ENCODE measurements around the gene GTF2A1L.
"Not testable (repeated sequence)": the region's sequence is repeated elsewhere in the genome, so short reads cannot be mapped to it uniquely, and the experiment has no call there.

The GTF2A1L gene

DNA sequence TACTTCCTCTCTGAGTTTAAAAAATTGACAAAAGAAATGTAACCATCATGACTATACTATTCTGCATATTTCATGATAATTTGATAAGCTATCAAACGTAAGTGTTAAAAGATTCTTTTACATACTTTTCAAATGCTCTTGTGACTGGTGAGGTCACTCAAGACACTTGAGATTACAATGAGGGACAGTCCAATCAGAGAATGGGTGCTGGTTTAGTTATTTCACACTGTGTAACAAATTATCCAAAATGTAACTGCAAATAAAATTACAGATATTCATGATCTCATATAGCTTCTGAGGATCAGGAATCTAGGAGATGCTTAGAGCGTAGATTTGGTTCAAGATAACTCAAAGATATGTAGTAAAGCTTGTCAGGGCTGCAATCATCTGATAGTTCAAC lies 4.4 kb upstream of the GTF2A1L start:
- DNase-seq = no peak

DNA sequence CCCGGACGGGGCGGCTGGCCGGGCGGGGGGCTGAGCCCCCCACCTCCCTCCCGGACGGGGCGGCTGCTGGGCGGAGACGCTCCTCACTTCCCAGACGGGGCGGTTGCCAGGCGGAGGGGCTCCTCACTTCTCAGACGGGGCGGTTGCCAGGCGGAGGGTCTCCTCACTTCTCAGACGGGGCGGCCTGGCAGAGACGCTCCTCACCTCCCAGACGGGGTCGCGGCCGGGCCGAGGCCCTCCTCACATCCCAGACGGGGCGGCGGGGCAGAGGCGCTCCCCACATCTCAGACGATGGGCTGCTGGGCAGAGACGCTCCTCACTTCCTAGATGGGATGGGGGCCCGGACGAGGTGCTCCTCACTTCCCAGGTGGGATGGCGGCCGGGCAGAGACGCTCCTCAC lies 3.1 kb upstream of the GTF2A1L start:
- DNase-seq = not testable (repeated sequence)

DNA sequence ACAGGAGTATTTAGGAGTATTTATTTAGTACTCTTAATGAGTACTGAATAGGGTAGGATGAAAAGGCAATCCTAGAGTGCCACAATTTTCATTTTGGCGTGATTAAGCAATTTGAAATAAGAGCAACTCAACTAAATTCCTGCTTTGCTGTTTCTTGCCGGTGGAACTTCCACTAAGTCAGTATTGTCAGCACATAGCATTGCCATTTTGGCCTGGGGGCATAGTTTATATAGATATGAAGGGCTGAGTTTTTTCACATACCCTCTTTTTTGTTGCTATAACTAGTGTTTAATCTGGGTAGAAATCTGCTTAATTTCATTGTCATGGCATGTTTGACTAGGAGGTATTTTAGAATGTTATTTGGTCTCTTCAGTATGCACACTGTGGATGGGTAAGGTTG lies 1.9 kb downstream of the GTF2A1L start:
- DNase-seq = no peak

GRCh38 chr2:48620604-48621003 lies 2.9 kb downstream of the GTF2A1L start:
- no peak for DNase-seq

- DNase-seq = not testable (repeated sequence)
These were observed 5.0 kb downstream of the GTF2A1L start for GRCh38 chr2:48622691-48623090.

DNA sequence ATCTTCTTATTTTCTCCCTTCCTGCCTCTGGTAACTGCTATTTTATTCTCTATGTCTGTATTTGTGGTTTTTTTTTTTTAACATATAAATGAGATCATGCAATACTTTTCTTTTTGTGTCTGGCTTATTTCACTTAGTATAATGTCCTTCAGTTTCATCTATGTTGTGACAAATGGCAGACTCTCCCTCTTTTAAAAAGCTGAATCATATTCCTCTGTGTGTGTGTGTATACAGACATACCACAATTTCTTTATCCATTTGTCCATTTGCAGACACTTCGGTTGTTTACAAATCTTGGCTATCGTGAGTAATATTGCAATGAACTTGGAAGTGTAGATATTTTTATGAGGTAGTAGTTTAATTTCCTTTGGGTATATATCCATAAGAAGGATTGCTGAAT lies 7.0 kb downstream of the GTF2A1L start:
- no peak for DNase-seq

- DNase-seq = no peak
These were observed 8.4 kb downstream of the GTF2A1L start for GRCh38 chr2:48626047-48626446.

DNA sequence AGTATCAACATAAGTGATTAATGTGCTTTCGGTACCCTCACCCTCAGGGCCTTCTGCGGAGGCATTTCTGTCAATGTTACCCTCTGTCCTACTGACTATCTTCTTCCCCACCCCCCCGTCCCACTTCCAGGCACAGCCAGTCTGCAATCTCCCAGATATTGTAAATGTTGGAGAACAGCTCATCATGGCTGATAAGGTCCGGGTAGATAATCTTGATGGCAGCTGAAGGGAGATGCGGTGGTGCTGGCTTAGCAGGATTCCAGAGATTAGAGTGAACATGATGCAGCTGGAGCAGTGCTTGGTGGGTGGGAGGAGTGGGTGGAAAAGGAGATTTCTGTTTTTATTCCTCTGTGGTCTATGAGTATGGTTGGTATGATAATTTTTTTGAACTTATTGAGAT lies 15.5 kb downstream of the GTF2A1L start:
- no peak for DNase-seq

DNA sequence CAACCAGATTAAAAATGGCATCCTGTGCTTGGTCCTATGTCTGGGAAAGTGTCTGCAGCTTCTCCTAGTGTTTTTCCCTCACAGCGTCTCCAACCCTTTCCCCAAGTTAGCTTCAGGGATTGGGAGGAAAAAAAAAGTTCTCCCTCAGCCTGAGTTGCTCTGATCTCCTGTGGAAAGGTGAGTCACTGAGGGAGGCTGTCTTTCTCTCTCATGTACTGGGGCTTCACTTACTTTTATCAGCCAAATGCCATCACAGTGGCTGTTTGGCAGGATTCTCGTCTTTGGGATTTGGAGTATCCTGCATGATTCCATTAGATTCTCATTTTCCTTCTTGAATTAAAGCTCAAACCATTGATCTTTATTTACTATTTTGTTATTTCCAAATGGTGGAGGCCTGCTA lies 18.1 kb downstream of the GTF2A1L start:
- no peak for DNase-seq

DNA sequence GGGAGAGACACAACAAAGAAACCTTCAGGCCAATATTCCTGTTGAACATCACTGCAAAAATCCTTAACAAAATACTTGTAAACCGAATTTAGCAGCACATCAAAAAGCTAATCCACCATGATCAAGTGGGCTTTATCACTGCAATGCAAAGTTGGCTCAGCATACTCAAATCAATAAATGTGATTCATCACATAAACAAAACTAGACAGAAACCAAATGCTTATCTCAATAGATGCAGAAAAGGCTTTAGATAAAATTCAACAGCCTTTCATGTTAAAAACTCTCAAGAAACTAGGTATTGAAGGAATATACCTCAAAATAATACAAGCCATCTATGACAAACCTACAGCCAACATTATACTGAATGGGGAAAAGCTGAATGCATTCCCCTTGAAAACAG lies 20.6 kb downstream of the GTF2A1L start:
- DNase-seq = no peak

DNA sequence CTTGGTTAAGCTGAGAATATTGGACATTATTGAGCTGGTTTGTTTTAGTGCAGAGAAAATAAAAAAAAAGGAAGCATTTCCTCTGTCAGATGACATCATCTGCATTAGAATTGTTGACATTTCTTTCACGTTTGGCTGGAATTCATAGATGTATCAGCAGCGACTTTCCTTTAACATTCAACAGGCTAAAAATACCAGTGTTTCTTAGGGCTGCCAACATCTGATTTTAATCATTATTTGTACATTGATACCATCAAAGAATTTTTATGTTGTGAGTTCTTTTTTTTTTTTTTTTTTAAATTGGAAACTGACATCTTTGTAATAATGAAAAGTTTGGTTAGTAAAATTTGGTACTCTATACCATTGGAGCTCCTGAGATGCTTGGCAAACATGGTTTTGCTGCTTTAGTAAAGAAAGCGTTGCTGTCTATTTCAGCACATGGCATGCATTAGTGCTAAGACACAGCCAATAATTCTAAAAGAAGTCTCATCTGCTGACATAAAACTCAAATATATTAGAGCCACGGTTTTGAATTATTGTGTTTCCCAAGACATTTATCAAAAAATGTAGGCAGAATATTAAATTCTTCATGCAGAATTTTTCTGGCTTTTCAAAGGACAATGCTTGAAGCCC lies 33.6 kb downstream of the GTF2A1L start:
- no peak for DNase-seq

DNA sequence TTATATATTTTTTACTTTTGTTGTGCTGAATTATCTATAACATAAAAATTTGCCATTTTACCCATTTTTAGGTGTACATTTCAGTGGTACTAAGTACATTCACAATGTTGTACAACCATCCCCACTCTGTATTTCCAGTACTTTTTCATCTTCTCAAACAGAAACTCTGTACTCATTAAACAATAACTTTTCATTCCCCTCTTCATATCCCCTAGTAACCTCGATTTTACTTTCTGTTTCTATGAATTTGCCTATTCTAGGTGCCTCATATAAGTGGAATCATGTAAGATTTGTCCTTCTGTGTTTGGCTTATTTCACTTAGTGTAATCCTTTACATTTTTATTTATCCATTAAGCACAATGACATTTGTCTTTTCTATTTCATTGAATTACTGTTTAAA lies 51.3 kb downstream of the GTF2A1L start:
- DNase-seq = no peak

GRCh38 chr2:48673581-48673980 lies 55.9 kb downstream of the GTF2A1L start:
- no peak for DNase-seq

DNA sequence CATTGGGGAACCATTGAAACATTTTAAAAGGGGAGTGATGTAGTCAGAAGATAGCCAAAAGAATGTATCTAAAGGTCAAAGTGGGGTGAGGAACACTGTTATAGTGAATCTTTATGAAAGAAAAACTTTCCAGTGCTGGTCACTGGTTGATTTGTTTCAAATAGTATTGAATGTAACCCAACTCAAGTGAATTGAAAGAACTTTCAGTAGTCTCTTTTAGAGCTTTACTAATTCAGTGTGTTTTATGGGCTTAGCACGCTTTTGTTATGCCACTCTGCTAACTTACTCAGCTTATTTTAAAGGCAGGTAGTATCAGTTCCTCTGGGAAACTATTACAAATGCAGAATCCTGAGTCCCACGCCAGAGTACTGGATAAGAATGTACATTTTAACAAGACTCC lies 57.3 kb downstream of the GTF2A1L start:
- DNase-seq = no peak

DNA sequence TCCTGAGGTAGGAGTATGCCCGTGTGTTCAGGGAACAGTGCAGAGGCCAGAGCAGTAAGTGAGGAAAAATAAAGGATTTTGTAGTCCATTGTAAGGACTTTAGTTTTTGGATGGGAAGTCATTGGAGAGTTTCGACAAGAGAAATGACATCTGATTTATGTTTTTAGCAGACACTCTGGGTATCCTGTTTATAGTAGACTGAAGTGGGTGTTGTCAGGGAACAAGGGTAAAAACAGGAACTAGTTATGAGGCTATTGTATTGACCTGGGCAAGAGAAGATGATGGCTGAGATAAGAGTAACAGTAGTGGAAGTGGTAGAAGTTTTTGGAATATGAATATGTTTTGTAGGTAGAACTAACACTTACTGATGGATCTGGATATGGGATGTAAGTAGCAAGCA lies 59.8 kb downstream of the GTF2A1L start:
- no peak for DNase-seq

GRCh38 chr2:48685126-48685525 lies 67.5 kb downstream of the GTF2A1L start:
- peak; percentile 0 for DNase-seq

- DNase-seq = no peak
These were observed 74.5 kb downstream of the GTF2A1L start for GRCh38 chr2:48691935-48692691.

- no peak for DNase-seq
These were observed 75.4 kb downstream of the GTF2A1L start for GRCh38 chr2:48693066-48693465.

GRCh38 chr2:48693645-48694044 lies 76.0 kb downstream of the GTF2A1L start:
- DNase-seq = no peak

- DNase-seq = no peak
These were observed 76.5 kb downstream of the GTF2A1L start for GRCh38 chr2:48694149-48694548.

- DNase-seq = no peak
These were observed 78.3 kb downstream of the GTF2A1L start for GRCh38 chr2:48695991-48696390.

GRCh38 chr2:48696881-48697280 lies 79.2 kb downstream of the GTF2A1L start:
- no peak for DNase-seq

DNA sequence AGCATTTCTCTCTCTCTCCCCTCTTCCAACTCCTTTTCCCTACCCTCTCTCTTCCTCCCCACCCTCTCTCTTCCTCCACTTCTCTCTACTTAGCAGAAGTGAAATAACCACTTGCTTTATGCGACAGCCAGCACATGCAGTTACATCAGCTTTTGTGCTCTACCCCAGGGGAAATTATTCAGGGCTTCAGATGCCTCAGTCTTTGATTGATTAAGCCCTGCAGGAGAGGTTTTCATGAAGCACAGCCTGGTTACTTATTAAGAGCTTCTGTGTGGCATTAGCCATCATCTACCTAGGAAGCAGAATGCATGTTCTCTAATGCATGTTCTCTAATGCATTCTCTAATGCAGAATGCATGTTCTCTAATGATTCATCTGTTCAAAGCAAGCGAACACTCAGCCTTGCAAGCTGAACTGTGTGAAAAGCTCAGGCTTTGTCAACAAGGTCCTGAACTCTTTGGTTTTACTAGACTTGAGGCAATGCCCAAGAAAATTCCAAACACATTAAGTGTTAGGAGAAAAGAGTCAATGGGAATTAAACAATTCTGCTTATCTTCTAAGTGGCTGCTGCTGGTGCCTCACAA lies 81.8 kb downstream of the GTF2A1L start:
- no peak for DNase-seq

DNA sequence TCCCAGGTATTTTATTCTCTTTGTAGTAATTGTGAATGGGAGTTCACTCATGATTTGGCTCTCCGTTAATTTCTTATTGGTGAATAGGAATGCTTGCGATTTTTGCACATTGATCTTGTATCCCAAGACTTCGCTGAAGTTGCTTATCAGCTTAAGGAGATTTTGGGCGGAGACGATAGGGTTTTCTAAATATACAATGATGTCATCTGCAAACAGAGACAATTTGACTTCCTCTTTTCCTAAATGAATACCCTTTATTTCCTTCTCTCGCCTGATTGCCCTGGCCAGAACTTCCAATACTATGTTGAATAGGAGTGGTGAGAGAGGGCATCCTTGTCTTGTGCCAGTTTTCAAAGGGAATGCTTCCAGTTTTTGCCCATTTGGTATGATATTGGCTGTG lies 86.0 kb downstream of the GTF2A1L start:
- not testable (repeated sequence) for DNase-seq

GRCh38 chr2:48707466-48707865 lies 89.8 kb downstream of the GTF2A1L start:
- no peak for DNase-seq

Measured in inflammatory macrophage treated with lipopolysaccharide for 4 hours (primary cell).